WTC11 (cell line): ENCODE measurements around the gene PTPRC. TPM values are rescaled to one million over a fixed set of nuclear protein-coding genes. Genes with fewer than 3 reads are reported as not detected.
A peak's percentile ranks its signal among the peaks of the same experiment; 100 is the strongest.

ENCODE experiments used
- ATAC-seq: fragments of 200-7000 bp; cut with Tn5 transposase; 2 replicates; pipeline ENCODE4 v1.10.0; 2021; ENCODE audit warnings: mild to moderate bottlenecking, moderate library complexity
- CTCF ChIA-PET: fragments of 300-600 bp; sonication (Branson Sonifier 250); formaldehyde crosslinking; loops from one replicate; lab custom pipeline; 2021; ENCODE audit warnings: antibody characterized with exemption; lab: Charles Lee
- POLR2A ChIA-PET: fragments of 350-600 bp; sonication (Branson Sonifier 250); formaldehyde crosslinking; loops from one replicate; lab custom pipeline; 2021; ENCODE audit warnings: antibody characterized with exemption; lab: Charles Lee
- DNase-seq: peaks from one replicate; pipeline ENCODE4 v3.0.0; 2021; ENCODE audit warnings: low spot score
- H3K27ac Mint-ChIP-seq: 2 replicates; pipeline ENCODE4 v1.8.0; 2021; ENCODE audit warnings: mixed read lengths
- H3K27me3 Mint-ChIP-seq: 2 replicates; pipeline ENCODE4 v1.8.0; 2021; ENCODE audit warnings: low read depth, mild to moderate bottlenecking, moderate library complexity, mixed read lengths
- H3K36me3 Mint-ChIP-seq: 2 replicates; pipeline ENCODE4 v1.8.0; 2021; ENCODE audit warnings: mixed read lengths
- H3K4me1 Mint-ChIP-seq: 2 replicates; pipeline ENCODE4 v1.8.0; 2022; ENCODE audit warnings: mixed read lengths
- H3K4me3 Mint-ChIP-seq: 2 replicates; pipeline ENCODE4 v1.8.0; 2021; ENCODE audit warnings: mild to moderate bottlenecking, moderate library complexity, mixed read lengths
- H3K9me3 Mint-ChIP-seq: 2 replicates; pipeline ENCODE4 v1.8.0; 2021; ENCODE audit warnings: mixed read lengths
- CREB1 ChIP-seq: sonication (generic); formaldehyde crosslinking; IDR thresholded peaks from 2 replicates; pipeline ENCODE4 v1.8.0; 2023; ENCODE audit warnings: mild to moderate bottlenecking, missing genetic modification reagents
- ETV6 ChIP-seq: sonication (generic); formaldehyde crosslinking; IDR thresholded peaks from 2 replicates; pipeline ENCODE4 v1.8.1; 2022; ENCODE audit warnings: mild to moderate bottlenecking, missing genetic modification reagents
- FOXK1 ChIP-seq: sonication (generic); formaldehyde crosslinking; IDR thresholded peaks from 2 replicates; pipeline ENCODE4 v1.8.0; 2022; ENCODE audit warnings: mild to moderate bottlenecking, moderate library complexity, missing genetic modification reagents
- NR3C1 ChIP-seq: sonication (generic); formaldehyde crosslinking; conservative IDR thresholded peaks from 2 replicates; pipeline ENCODE4 v1.8.1; 2023; ENCODE audit warnings: low read depth, mild to moderate bottlenecking, missing genetic modification reagents
- TP53 ChIP-seq: sonication (generic); formaldehyde crosslinking; IDR thresholded peaks from 2 replicates; pipeline ENCODE4 v1.8.1; 2023; ENCODE audit warnings: mild to moderate bottlenecking, missing genetic modification reagents
- ZNF263 ChIP-seq: sonication (generic); formaldehyde crosslinking; IDR thresholded peaks from 2 replicates; pipeline ENCODE4 v1.8.1; 2022; ENCODE audit warnings: low read depth, mild to moderate bottlenecking, moderate library complexity, missing genetic modification reagents
- ZNF416 ChIP-seq: fragments of 250-450 bp; sonication (Bioruptor Pico); IDR thresholded peaks from 2 replicates; pipeline ENCODE4 v1.9.0; 2021; ENCODE audit warnings: mild to moderate bottlenecking, inconsistent platforms
- total RNA-seq: library from RNA; stranded (reverse); gene quantifications from 3 replicates; pipeline ENCODE4 v1.2.3, GENCODE V29; 2021
- TF ChIP-seq, protein P1 (sequence below): sonication (generic); formaldehyde crosslinking; IDR thresholded peaks from 2 replicates; pipeline ENCODE4 v1.8.1; 2023; ENCODE audit warnings: mild to moderate bottlenecking, moderate library complexity, missing genetic modification reagents
- TF ChIP-seq, protein P2 (sequence below): sonication (generic); formaldehyde crosslinking; IDR thresholded peaks from 2 replicates; pipeline ENCODE4 v1.8.1; 2022; ENCODE audit warnings: mild to moderate bottlenecking, moderate library complexity, missing genetic modification reagents
- TF ChIP-seq, protein P3 (sequence below): sonication (generic); formaldehyde crosslinking; conservative IDR thresholded peaks from 2 replicates; pipeline ENCODE4 v1.8.1; 2023; ENCODE audit warnings: mild to moderate bottlenecking, low read depth, missing genetic modification reagents, moderate library complexity
- TF ChIP-seq, protein P4 (sequence below): sonication (generic); formaldehyde crosslinking; IDR thresholded peaks from 2 replicates; pipeline ENCODE4 v1.8.0; 2022; ENCODE audit warnings: mild to moderate bottlenecking, missing genetic modification reagents
- TF ChIP-seq, protein P5 (sequence below): sonication (generic); formaldehyde crosslinking; IDR thresholded peaks from 2 replicates; pipeline ENCODE4 v1.8.0; 2023; ENCODE audit warnings: missing genetic modification reagents, mild to moderate bottlenecking, borderline replicate concordance
- TF ChIP-seq, protein P6 (sequence below): fragments of 200-600 bp; IDR thresholded peaks from 2 replicates; pipeline ENCODE4 v1.8.0; 2022; ENCODE audit warnings: antibody characterized with exemption

Gene PTPRC
- total RNA-seq, 1 experiment from 2014 or later = 1.4 TPM

DNA sequence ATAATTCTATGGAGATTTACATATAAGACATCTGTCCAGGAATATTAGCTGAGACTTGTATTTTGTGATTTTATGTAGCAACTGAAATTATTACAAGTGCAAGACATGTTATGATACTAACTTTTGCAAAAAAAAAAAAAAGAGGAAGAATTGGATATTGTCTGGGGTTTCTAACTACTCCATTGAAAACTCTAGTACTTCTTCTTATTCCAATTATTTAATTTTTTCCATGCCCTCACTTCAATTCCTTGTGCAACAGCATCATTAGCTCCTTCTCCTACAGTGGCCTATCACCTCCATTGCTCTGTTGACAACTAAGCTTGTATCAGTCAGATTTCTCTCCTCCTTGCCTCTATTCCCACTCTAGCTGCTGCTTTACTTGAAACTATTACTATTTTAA lies 126.6 kb downstream of the PTPRC start:
- ATAC-seq (no peak), DNase-seq (no peak)
- ChIA-PET CTCF (no interaction called here), POLR2A (no interaction called here)
- H3K4me1 Mint-ChIP-seq = peaks cover 7% of the 10 kb centered on the region
- H3K9me3 Mint-ChIP-seq = no peaks in the 10 kb centered on the region
- TF ChIP-seq ETV6 (CRISPR knock-in tag) = no peak
- TF ChIP-seq, protein P1, sequence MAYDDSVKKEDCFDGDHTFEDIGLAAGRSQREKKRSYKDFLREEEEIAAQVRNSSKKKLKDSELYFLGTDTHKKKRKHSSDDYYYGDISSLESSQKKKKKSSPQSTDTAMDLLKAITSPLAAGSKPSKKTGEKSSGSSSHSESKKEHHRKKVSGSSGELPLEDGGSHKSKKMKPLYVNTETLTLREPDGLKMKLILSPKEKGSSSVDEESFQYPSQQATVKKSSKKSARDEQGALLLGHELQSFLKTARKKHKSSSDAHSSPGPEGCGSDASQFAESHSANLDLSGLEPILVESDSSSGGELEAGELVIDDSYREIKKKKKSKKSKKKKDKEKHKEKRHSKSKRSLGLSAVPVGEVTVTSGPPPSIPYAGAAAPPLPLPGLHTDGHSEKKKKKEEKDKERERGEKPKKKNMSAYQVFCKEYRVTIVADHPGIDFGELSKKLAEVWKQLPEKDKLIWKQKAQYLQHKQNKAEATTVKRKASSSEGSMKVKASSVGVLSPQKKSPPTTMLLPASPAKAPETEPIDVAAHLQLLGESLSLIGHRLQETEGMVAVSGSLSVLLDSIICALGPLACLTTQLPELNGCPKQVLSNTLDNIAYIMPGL (CRISPR knock-in tag) = no peak
- TF ChIP-seq, protein P2, sequence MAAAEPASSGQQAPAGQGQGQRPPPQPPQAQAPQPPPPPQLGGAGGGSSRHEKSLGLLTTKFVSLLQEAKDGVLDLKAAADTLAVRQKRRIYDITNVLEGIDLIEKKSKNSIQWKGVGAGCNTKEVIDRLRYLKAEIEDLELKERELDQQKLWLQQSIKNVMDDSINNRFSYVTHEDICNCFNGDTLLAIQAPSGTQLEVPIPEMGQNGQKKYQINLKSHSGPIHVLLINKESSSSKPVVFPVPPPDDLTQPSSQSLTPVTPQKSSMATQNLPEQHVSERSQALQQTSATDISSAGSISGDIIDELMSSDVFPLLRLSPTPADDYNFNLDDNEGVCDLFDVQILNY (CRISPR knock-in tag) = no peak
- no peak for TF ChIP-seq FOXK1 (CRISPR knock-in tag)
- no peak for TF ChIP-seq TP53
- no peak for TF ChIP-seq ZNF263
- TF ChIP-seq ZNF416 (CRISPR knock-in tag) = no peak
- TF ChIP-seq, protein P3, sequence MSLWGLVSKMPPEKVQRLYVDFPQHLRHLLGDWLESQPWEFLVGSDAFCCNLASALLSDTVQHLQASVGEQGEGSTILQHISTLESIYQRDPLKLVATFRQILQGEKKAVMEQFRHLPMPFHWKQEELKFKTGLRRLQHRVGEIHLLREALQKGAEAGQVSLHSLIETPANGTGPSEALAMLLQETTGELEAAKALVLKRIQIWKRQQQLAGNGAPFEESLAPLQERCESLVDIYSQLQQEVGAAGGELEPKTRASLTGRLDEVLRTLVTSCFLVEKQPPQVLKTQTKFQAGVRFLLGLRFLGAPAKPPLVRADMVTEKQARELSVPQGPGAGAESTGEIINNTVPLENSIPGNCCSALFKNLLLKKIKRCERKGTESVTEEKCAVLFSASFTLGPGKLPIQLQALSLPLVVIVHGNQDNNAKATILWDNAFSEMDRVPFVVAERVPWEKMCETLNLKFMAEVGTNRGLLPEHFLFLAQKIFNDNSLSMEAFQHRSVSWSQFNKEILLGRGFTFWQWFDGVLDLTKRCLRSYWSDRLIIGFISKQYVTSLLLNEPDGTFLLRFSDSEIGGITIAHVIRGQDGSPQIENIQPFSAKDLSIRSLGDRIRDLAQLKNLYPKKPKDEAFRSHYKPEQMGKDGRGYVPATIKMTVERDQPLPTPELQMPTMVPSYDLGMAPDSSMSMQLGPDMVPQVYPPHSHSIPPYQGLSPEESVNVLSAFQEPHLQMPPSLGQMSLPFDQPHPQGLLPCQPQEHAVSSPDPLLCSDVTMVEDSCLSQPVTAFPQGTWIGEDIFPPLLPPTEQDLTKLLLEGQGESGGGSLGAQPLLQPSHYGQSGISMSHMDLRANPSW = no peak
- TF ChIP-seq NR3C1 = no peak
- TF ChIP-seq, protein P4, sequence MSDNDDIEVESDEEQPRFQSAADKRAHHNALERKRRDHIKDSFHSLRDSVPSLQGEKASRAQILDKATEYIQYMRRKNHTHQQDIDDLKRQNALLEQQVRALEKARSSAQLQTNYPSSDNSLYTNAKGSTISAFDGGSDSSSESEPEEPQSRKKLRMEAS = no peak
- TF ChIP-seq, all 79 proteins: peak for 0
- Mint-ChIP-seq H3K27me3 (no peaks in the 10 kb centered on the region), H3K27ac (no peak overlapping the region), H3K4me3 (no peak overlapping the region), H3K36me3 (no peaks in the 10 kb centered on the region)

DNA sequence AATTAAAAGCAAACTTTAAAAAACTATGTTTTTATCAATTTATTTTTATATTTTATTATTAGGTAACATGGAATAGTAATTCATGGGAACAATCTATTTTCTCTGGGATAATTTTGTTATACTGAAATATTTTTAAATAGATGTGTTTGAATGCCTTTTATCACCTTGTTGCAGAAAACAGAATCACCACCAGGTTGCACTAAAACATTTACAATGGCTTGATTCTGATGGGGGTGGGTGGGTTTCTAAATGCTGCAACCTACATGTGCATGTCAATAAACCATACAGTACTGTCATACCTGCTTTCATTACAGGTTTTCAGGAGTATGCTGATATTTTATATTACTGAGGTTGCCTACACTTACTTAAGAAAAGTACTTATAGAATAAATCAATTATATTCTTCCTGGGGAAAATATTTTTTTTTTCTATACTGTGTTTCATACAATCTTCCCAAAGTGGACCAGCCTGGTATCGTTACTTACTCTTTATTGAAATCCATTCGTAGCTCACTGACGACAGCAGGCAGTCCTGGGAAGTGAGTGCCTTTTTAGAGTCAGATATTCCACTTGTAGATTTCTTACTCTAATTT lies 132.8 kb downstream of the PTPRC start:
- Mint-ChIP-seq H3K4me3 (no peak overlapping the region), H3K27ac (no peak overlapping the region), H3K4me1 (peaks cover 20% of the 10 kb centered on the region), H3K9me3 (no peaks in the 10 kb centered on the region), H3K27me3 (no peaks in the 10 kb centered on the region), H3K36me3 (no peaks in the 10 kb centered on the region)
- ChIA-PET CTCF (interaction anchor here (0.8 to 1.1 kb wide), 3 partner anchors 12 to 341 kb away, joined by 4 to 5 read pairs (median 4); no protein-coding TSS in a partner anchor), POLR2A (no interaction called here)
- DNase-seq (no peak), ATAC-seq (peak; percentile 72)
- TF ChIP-seq, protein P5, sequence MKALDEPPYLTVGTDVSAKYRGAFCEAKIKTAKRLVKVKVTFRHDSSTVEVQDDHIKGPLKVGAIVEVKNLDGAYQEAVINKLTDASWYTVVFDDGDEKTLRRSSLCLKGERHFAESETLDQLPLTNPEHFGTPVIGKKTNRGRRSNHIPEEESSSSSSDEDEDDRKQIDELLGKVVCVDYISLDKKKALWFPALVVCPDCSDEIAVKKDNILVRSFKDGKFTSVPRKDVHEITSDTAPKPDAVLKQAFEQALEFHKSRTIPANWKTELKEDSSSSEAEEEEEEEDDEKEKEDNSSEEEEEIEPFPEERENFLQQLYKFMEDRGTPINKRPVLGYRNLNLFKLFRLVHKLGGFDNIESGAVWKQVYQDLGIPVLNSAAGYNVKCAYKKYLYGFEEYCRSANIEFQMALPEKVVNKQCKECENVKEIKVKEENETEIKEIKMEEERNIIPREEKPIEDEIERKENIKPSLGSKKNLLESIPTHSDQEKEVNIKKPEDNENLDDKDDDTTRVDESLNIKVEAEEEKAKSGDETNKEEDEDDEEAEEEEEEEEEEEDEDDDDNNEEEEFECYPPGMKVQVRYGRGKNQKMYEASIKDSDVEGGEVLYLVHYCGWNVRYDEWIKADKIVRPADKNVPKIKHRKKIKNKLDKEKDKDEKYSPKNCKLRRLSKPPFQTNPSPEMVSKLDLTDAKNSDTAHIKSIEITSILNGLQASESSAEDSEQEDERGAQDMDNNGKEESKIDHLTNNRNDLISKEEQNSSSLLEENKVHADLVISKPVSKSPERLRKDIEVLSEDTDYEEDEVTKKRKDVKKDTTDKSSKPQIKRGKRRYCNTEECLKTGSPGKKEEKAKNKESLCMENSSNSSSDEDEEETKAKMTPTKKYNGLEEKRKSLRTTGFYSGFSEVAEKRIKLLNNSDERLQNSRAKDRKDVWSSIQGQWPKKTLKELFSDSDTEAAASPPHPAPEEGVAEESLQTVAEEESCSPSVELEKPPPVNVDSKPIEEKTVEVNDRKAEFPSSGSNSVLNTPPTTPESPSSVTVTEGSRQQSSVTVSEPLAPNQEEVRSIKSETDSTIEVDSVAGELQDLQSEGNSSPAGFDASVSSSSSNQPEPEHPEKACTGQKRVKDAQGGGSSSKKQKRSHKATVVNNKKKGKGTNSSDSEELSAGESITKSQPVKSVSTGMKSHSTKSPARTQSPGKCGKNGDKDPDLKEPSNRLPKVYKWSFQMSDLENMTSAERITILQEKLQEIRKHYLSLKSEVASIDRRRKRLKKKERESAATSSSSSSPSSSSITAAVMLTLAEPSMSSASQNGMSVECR (CRISPR knock-in tag) = no peak
- no peak for TF ChIP-seq CREB1 (CRISPR knock-in tag)
- TF ChIP-seq, protein P6, sequence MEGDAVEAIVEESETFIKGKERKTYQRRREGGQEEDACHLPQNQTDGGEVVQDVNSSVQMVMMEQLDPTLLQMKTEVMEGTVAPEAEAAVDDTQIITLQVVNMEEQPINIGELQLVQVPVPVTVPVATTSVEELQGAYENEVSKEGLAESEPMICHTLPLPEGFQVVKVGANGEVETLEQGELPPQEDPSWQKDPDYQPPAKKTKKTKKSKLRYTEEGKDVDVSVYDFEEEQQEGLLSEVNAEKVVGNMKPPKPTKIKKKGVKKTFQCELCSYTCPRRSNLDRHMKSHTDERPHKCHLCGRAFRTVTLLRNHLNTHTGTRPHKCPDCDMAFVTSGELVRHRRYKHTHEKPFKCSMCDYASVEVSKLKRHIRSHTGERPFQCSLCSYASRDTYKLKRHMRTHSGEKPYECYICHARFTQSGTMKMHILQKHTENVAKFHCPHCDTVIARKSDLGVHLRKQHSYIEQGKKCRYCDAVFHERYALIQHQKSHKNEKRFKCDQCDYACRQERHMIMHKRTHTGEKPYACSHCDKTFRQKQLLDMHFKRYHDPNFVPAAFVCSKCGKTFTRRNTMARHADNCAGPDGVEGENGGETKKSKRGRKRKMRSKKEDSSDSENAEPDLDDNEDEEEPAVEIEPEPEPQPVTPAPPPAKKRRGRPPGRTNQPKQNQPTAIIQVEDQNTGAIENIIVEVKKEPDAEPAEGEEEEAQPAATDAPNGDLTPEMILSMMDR = 0 out of 2 replicates have a peak, but pooled peaks have one; percentile 21
